Inflammatory macrophage treated with lipopolysaccharide for 1 hour (primary cell): ENCODE results near the gene MORC1.
"Not testable (repeated sequence)": the region's sequence is repeated elsewhere in the genome, so short reads cannot be mapped to it uniquely, and the experiment has no call there.

ENCODE experiments used
- DNase-seq, 2 donors: peaks; one replicate each; pipeline ENCODE4 v3.0.0-alpha.2; 2020 to 2022

The MORC1 gene, protein sequence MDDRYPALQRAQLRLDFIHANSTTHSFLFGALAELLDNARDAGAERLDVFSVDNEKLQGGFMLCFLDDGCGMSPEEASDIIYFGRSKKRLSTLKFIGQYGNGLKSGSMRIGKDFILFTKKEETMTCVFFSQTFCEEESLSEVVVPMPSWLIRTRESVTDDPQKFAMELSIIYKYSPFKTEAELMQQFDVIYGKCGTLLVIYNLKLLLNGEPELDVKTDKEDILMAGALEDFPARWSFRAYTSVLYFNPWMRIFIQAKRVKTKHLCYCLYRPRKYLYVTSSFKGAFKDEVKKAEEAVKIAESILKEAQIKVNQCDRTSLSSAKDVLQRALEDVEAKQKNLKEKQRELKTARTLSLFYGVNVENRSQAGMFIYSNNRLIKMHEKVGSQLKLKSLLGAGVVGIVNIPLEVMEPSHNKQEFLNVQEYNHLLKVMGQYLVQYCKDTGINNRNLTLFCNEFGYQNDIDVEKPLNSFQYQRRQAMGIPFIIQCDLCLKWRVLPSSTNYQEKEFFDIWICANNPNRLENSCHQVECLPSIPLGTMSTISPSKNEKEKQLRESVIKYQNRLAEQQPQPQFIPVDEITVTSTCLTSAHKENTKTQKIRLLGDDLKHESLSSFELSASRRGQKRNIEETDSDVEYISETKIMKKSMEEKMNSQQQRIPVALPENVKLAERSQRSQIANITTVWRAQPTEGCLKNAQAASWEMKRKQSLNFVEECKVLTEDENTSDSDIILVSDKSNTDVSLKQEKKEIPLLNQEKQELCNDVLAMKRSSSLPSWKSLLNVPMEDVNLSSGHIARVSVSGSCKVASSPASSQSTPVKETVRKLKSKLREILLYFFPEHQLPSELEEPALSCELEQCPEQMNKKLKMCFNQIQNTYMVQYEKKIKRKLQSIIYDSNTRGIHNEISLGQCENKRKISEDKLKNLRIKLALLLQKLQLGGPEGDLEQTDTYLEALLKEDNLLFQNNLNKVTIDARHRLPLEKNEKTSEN

GRCh38 chr3:109117939-109118338, at the start of gene MORC1:
Gene MORC1, minus strand, starts transcription at chr3:109118134. Its CDS starts 75 bp downstream, at chr3:109118059.
- no peak for DNase-seq

GRCh38 chr3:109165905-109166304, 48.0 kb upstream of the MORC1 start:
- no peak for DNase-seq

- no peak for DNase-seq
Observed at GRCh38 chr3:109161487-109162123, 43.7 kb upstream of the MORC1 start.

GRCh38 chr3:109155828-109156227, 37.9 kb upstream of the MORC1 start:
- no peak for DNase-seq

GRCh38 chr3:109154979-109155378, 37.0 kb upstream of the MORC1 start:
- no peak for DNase-seq

DNA sequence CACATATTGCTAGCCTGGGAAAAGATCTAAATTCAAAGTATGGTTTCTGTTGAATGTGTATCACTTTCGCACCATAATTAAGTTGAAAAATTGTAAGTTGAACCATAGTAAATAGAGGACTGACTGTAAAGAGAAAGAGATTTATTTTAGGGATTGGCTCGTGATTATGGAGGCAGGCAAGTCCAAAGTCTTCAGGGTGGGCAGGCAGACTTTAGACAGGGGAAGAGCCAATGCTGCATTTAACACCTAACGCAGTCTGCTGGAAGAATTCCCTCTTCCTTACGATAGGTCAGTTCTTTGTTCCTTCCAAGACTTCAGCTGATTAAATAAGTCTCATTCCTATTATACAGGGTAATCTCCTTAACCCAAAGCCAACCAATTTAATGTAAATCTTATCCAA, 34.4 kb upstream of the MORC1 start:
- DNase-seq = no peak

DNA sequence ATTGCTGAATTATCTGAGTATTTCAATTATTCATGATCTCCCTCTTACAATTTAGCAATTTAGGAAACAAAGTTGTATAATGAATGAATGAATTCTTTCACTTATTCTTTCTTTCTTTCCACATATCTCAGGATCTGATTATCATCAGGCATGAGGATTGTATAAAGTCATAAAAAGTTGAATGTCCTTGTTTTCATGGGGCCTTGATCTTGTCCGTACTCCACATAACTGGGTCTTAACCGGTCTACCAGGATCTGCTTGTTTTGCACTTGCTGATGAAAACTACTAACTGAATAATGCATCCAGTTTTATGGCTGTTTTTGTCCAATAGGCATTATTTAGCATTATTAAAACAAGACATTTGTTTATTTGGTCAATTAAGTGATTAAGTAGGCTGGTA, 31.1 kb upstream of the MORC1 start:
- DNase-seq = no peak

GRCh38 chr3:109143646-109144045, 25.7 kb upstream of the MORC1 start:
- DNase-seq = no peak

DNA sequence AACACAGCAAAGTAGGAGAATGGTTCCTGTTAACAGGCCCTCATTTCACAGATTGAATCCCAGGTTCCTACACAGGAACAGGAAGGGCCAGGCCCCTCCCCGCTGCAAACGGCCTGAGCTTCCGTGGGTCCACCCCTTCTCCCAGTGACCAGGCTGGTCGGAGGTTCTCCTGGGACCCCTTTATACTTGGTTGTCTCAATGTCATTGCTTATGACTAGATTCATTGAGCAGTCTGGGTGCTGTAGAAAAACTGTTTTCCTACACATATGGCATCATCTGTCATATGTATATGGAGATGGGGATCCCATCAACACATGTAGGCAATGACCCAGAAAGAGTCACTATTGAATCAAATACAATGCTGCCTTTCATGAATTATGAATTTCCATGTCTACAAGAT, 22.4 kb upstream of the MORC1 start:
- no peak for DNase-seq

DNA sequence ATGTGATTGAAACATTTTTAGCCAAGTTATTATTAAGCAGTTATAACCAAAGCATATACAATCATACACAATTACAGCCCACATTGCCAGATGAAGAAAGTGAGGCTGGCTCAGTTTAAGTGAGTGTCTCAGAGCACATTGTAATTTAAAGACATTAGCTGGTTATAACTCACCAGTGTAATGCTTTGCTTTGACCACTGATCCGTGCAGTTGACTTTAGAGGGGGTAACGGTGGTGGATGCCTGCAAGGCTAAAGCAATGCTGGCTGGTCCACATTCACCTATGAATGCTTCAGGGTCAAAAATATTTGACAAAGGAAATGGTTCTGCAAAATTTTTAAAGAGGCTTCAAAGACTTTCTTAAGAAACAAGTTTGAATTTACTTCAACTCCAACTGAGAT, 19.8 kb upstream of the MORC1 start:
- no peak for DNase-seq

DNA sequence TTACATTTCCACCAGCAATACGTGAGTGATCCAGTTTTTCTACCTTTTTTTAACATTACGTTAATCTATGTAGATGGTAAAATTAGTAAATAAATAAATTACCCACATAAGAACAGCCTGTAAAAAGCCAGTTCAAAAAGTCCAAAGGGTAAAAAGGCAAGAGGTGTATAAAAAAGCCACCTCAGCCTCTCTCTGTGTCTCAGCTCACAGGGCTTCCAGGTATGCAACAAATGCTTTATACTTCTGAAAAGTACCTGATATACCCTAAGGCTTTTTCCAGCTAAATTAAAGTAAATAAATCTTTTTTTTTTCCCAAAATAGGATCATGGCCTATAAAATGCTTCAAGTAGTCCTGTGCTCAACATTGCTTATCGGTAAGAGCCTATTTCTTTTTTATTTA, 18.6 kb upstream of the MORC1 start, which contains the start of gene C3orf85:
Gene C3orf85 (plus strand): TSS at position 197 of the 400 bp plus-strand sequence. CDS start 129 bp downstream, at position 326.
- no peak for DNase-seq

GRCh38 chr3:109133474-109133816, 15.5 kb upstream of the MORC1 start:
- not testable (repeated sequence) for DNase-seq

- no peak for DNase-seq
Observed at GRCh38 chr3:109132801-109133473, 15.0 kb upstream of the MORC1 start.

DNA sequence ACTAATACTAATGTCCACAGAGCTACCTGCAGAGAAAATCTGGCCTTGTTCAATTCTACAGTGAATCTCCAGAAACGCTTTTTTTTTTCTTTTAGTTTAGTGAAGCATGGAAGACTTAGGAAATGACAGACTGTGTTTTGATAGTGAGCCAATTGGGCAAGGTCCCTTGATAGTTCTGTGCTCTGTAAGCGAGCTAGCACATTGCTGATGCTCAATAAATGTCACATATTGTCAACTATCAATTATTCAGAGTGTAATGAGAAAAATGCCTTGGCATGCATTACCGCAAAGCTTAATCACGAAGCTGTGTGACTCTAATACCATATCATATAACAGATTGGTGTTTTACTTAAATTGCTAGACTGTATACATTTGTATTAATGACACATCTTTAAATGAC, 13.3 kb upstream of the MORC1 start:
- DNase-seq = no peak

DNA sequence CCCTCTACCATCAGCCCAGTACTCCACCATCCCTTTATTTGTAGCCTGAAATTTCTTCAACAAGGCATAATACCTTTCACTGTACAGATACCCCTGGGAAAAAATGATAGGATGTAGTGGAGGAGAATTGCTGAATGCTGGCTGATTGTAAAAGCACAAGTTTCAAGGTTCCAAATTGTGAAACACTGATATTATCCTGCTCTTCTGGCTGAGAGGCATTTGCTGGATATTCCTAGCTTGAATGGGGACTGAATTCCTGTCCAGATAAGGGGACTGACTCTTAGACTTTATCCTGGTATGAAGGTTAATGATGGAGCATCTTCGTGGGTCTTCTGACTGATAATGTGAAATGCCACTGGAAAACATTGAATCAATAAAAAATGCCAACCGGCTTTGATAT, 9.6 kb upstream of the MORC1 start:
- no peak for DNase-seq

DNA sequence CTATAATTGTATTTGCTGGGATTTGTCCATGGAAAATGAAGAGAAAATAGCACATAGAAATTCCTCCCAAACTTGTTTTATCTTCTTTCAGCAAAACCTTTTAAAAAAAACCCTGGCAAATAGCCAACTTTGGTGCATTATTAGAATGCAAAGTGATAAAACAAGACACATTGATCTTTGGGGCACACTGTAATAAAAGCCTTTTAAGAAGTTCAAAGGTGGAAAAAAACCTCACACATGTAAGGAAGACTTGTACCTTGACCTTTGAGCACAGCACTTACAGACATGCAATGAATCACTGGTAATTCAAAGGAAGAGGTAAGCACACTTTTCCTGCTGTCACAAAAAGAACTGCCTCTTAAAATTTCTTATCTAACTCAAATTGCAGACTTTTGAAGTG, 8.0 kb upstream of the MORC1 start:
- DNase-seq = no peak

DNA sequence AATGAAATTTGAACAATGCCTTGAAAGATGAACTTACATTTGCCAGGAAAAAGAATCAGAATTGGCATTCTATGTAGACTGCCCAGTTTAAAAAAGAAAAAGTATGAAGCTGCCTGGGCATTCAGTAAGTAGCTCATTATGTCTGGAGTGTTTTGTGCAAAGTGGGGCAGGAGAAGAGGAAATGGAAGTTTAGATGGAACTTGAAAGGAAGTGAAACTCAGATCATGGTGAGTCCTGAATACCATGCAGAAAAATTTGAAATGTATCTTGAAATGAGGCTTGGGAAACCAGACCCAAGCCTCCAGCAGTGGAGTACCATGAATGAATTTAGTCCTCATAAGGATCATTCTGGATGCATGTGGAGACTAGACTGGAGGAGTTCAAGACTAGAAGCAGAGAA, 4.8 kb upstream of the MORC1 start:
- peak in 1 of 2 donors; percentile 3 for DNase-seq

DNA sequence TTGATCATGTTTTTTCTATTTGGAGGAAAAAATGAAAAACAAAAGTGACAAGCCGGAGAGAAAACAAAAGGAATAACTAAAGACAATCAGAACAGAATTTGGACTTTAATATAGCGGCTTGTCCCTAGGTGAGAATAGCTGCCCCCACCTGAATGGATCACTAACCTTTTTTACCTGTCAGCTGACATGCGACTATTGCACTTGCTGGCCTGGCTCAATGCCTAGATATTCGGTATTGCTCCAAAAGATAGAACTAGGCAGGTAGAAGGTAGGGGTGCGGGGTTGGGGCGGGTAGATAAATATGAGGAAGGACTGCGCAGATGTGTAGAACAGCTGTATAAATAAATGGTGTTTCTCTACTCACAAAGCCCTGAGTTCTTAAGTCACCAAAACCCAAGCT, 650 bp upstream of the MORC1 start:
- no peak for DNase-seq

- DNase-seq = no peak
Observed at GRCh38 chr3:109116031-109116430, 1.9 kb downstream of the MORC1 start.

GRCh38 chr3:109115451-109115850, 2.5 kb downstream of the MORC1 start:
- no peak for DNase-seq

DNA sequence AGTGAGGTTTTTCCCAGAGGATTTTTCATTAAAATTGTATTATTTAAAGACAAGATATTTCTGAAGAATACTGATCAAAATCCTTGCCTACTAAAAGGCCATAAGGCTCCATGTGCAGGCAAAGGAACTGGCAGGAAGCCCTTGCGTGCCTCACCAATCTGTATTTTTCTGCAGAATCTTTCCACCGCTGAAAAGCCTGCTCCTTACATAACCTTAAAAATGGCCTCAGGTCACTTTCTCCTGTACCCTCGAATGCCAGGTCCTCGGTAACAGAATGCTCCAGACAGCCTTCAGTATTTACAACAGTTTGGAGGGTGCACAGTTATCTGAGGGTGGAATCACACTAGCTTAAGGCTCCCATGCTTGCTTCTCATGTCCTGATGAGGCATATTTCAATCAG, 3.2 kb downstream of the MORC1 start:
- DNase-seq = no peak

GRCh38 chr3:109112946-109113760, 4.8 kb downstream of the MORC1 start:
- DNase-seq = no peak
